Measurements from ENCODE around the gene NFIX. TPM values are rescaled to one million over a fixed set of nuclear protein-coding genes. Genes with fewer than 3 reads are reported as not detected.
A peak's percentile ranks its signal among the peaks of the same experiment; 100 is the strongest.

NFIX gene
- total RNA-seq, 4 donors from 2014 or later = 126 to 223 (median 176) TPM

GRCh38 chr19:13015361-13016223 lies 20.3 kb downstream of the NFIX start:
- Histone ChIP-seq H3K4me1 (peaks cover 95% of the 10 kb centered on the region), H3K9me3 (no peaks in the 10 kb centered on the region), H3K27me3 (no peaks in the 10 kb centered on the region), H3K27ac (peak overlapping the region; percentile 97), H3K36me3 (no peaks in the 10 kb centered on the region), H3K4me3 (peak overlapping the region; percentile 50)
- 24% methylated on average over 9 of the region's 12 CpGs for WGBS
- DNase-seq (ENCODE audit: low spot score in 2 of 2) = no peak
- TF ChIP-seq EP300 (IDR thresholded peaks at IDR 0.05) (no peak), POLR2A (IDR thresholded peaks at IDR 0.05) (no peak), POLR2AphosphoS5 (IDR thresholded peaks at IDR 0.05) (no peak), CTCF (IDR thresholded peaks at IDR 0.05) (no peak)

- Histone ChIP-seq H3K9me3 (no peaks in the 10 kb centered on the region), H3K4me3 (peak overlapping the region; percentile 36), H3K36me3 (no peaks in the 10 kb centered on the region), H3K4me1 (peaks cover 95% of the 10 kb centered on the region), H3K27me3 (no peaks in the 10 kb centered on the region), H3K27ac (peak overlapping the region; percentile 97)
- no peak for DNase-seq (ENCODE audit: low spot score in 2 of 2)
- 27% methylated on average over 7 of the region's 7 CpGs for WGBS
- TF ChIP-seq EP300 (IDR thresholded peaks at IDR 0.05) (no peak), CTCF (IDR thresholded peaks at IDR 0.05) (no peak), POLR2A (IDR thresholded peaks at IDR 0.05) (no peak), POLR2AphosphoS5 (IDR thresholded peaks at IDR 0.05) (no peak)
Observed at GRCh38 chr19:13016245-13016627, 21.0 kb downstream of the NFIX start.

GRCh38 chr19:13016628-13017305 lies 21.5 kb downstream of the NFIX start:
- no peaks in the 10 kb centered on the region for H3K36me3 ChIP-seq
- H3K27me3 ChIP-seq = no peaks in the 10 kb centered on the region
- peaks cover 95% of the 10 kb centered on the region for H3K4me1 ChIP-seq
- DNase-seq (ENCODE audit: low spot score in 2 of 2) = no peak
- WGBS = 26% methylated on average over 22 of the region's 22 CpGs
- H3K9me3 ChIP-seq = no peaks in the 10 kb centered on the region
- TF ChIP-seq POLR2A (IDR thresholded peaks at IDR 0.05) = no peak
- no peak for TF ChIP-seq CTCF (IDR thresholded peaks at IDR 0.05)
- no peak for TF ChIP-seq POLR2AphosphoS5 (IDR thresholded peaks at IDR 0.05)
- no peak for TF ChIP-seq EP300 (IDR thresholded peaks at IDR 0.05)
- H3K4me3 ChIP-seq = peak overlapping the region; percentile 36
- H3K27ac ChIP-seq = peak overlapping the region; percentile 97

- TF ChIP-seq POLR2A (IDR thresholded peaks at IDR 0.05) (no peak), EP300 (IDR thresholded peaks at IDR 0.05) (no peak), CTCF (IDR thresholded peaks at IDR 0.05) (no peak), POLR2AphosphoS5 (IDR thresholded peaks at IDR 0.05) (no peak)
- WGBS = 25% methylated on average over 14 of the region's 14 CpGs
- Histone ChIP-seq H3K4me1 (peaks cover 95% of the 10 kb centered on the region), H3K27ac (peak overlapping the region; percentile 97), H3K27me3 (no peaks in the 10 kb centered on the region), H3K9me3 (no peaks in the 10 kb centered on the region), H3K4me3 (peak overlapping the region; percentile 36), H3K36me3 (no peaks in the 10 kb centered on the region)
- DNase-seq (ENCODE audit: low spot score in 2 of 2) = no peak
Observed at GRCh38 chr19:13017306-13018034, 22.2 kb downstream of the NFIX start.
